Measurements from ENCODE around the gene OR10A6.

Gene OR10A6

GRCh38 chr11:7969756-7970646 lies 38.9 kb upstream of the OR10A6 start:
- no peaks in the 10 kb centered on the region for H3K9me3 ChIP-seq (ENCODE audit: severe bottlenecking)
- H3K27ac ChIP-seq (ENCODE audit: poor library complexity, severe bottlenecking): no peak overlapping the region
- no peak for ATAC-seq (ENCODE audit: low read depth)

GRCh38 chr11:7968686-7969085 lies 37.6 kb upstream of the OR10A6 start:
- no peaks in the 10 kb centered on the region for H3K27me3 ChIP-seq (ENCODE audit: insufficient read depth, poor library complexity, severe bottlenecking)

More at GRCh38 chr11:7969756-7970646, 38.9 kb upstream of the OR10A6 start:
- H3K4me1 ChIP-seq (ENCODE audit: insufficient read depth, poor library complexity, severe bottlenecking): peaks cover 8% of the 10 kb centered on the region
- no peak for DNase-seq (ENCODE audit: low spot score)
- H3K27me3 ChIP-seq (ENCODE audit: insufficient read depth, poor library complexity, severe bottlenecking): no peaks in the 10 kb centered on the region
- TF ChIP-seq, protein P1, sequence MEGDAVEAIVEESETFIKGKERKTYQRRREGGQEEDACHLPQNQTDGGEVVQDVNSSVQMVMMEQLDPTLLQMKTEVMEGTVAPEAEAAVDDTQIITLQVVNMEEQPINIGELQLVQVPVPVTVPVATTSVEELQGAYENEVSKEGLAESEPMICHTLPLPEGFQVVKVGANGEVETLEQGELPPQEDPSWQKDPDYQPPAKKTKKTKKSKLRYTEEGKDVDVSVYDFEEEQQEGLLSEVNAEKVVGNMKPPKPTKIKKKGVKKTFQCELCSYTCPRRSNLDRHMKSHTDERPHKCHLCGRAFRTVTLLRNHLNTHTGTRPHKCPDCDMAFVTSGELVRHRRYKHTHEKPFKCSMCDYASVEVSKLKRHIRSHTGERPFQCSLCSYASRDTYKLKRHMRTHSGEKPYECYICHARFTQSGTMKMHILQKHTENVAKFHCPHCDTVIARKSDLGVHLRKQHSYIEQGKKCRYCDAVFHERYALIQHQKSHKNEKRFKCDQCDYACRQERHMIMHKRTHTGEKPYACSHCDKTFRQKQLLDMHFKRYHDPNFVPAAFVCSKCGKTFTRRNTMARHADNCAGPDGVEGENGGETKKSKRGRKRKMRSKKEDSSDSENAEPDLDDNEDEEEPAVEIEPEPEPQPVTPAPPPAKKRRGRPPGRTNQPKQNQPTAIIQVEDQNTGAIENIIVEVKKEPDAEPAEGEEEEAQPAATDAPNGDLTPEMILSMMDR (IDR thresholded peaks at IDR 0.05; ENCODE audit: poor library complexity, severe bottlenecking): no peak
- H3K4me3 ChIP-seq (ENCODE audit: severe bottlenecking): no peak overlapping the region
- no peaks in the 10 kb centered on the region for H3K36me3 ChIP-seq (ENCODE audit: low read depth)

DNA sequence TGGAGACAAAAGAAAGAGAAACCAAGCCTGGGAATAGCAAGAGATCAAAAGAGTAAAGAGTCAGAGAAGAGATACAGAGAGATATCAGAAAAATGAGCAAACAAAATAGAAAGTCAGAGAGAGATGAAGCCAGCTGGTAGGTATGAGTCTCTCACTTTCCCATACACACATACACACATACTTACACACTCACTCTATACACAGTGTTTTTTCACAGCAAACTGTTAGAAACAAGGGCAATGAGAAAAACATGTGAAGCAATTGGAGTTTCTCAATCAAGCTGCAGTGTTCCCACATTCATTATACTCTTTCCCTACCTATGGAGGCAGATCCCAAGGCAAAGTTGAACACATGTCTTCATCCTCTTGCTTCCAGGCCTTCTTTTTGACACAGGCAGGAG lies 36.8 kb upstream of the OR10A6 start:
- no peak overlapping the region for H3K27ac ChIP-seq (ENCODE audit: poor library complexity, severe bottlenecking)
- no peaks in the 10 kb centered on the region for H3K27me3 ChIP-seq (ENCODE audit: insufficient read depth, poor library complexity, severe bottlenecking)
- H3K9me3 ChIP-seq (ENCODE audit: severe bottlenecking): no peaks in the 10 kb centered on the region
- H3K4me1 ChIP-seq (ENCODE audit: insufficient read depth, poor library complexity, severe bottlenecking): peaks cover 16% of the 10 kb centered on the region
- no peak for DNase-seq (ENCODE audit: low spot score)
- H3K4me3 ChIP-seq (ENCODE audit: severe bottlenecking): no peak overlapping the region
- TF ChIP-seq, protein P1 (IDR thresholded peaks at IDR 0.05; ENCODE audit: poor library complexity, severe bottlenecking): no peak
- no peaks in the 10 kb centered on the region for H3K36me3 ChIP-seq (ENCODE audit: low read depth)
- ATAC-seq (ENCODE audit: low read depth): no peak

More at GRCh38 chr11:7968686-7969085, 37.6 kb upstream of the OR10A6 start:
- DNase-seq (ENCODE audit: low spot score): no peak
- no peaks in the 10 kb centered on the region for H3K9me3 ChIP-seq (ENCODE audit: severe bottlenecking)
- ATAC-seq (ENCODE audit: low read depth): no peak
- H3K4me1 ChIP-seq (ENCODE audit: insufficient read depth, poor library complexity, severe bottlenecking): peaks cover 16% of the 10 kb centered on the region
- H3K4me3 ChIP-seq (ENCODE audit: severe bottlenecking): no peak overlapping the region
- TF ChIP-seq, protein P1 (IDR thresholded peaks at IDR 0.05; ENCODE audit: poor library complexity, severe bottlenecking): no peak
- no peak overlapping the region for H3K27ac ChIP-seq (ENCODE audit: poor library complexity, severe bottlenecking)
- H3K36me3 ChIP-seq (ENCODE audit: low read depth): no peaks in the 10 kb centered on the region

DNA sequence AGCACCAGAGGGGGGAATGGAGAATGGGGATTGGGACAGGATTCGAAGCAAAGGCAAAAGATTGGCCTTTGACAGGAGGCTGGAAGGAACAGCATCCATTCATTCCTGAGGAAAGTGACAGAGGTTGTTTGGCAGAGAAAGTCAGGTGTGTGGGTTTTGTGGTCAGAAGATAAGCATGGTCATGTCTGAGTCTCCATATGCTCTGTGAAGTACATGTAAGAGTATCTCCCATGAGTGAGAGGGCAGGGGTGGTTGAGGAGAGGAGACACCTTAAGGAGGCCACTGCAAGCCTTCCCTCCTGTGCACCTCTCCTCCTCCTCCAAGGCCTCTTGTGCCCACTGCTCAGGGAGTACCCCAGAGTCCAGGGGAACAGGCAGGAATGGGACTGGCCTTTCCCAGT lies 36.0 kb upstream of the OR10A6 start:
- Histone ChIP-seq H3K9me3 (ENCODE audit: severe bottlenecking) (no peaks in the 10 kb centered on the region), H3K27me3 (ENCODE audit: insufficient read depth, poor library complexity, severe bottlenecking) (no peaks in the 10 kb centered on the region), H3K4me3 (ENCODE audit: severe bottlenecking) (no peak overlapping the region), H3K36me3 (ENCODE audit: low read depth) (no peaks in the 10 kb centered on the region), H3K4me1 (ENCODE audit: insufficient read depth, poor library complexity, severe bottlenecking) (peaks cover 16% of the 10 kb centered on the region), H3K27ac (ENCODE audit: poor library complexity, severe bottlenecking) (no peak overlapping the region)
- no peak for ATAC-seq (ENCODE audit: low read depth)
- TF ChIP-seq, protein P1 (IDR thresholded peaks at IDR 0.05; ENCODE audit: poor library complexity, severe bottlenecking): no peak
- no peak for DNase-seq (ENCODE audit: low spot score)

DNA sequence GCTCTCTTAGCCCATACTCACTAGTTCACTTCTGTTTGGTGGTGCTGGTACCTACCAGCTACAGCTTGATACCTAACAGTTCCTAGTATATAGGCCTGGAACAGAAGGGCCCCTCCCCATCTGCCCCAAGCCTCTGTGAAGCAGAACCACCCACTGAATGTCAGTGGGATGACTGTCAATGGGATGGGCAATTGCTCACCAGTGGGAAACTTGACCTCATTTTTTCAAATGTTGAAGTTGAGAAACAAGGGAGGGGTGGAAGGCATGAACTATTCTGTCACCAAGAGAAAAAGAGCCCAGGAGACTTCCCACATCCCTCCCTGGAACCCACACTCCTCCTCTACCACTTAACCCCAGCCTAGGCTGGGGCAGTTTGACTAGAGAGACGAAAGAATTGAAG lies 34.3 kb upstream of the OR10A6 start, which contains the start of gene NLRP10:
Gene NLRP10, minus strand, starts transcription at position 62 of the 400 bp plus-strand sequence. CDS start 1,952 bp downstream, outside the sequence.
- H3K9me3 ChIP-seq (ENCODE audit: severe bottlenecking): no peaks in the 10 kb centered on the region
- H3K27me3 ChIP-seq (ENCODE audit: insufficient read depth, poor library complexity, severe bottlenecking): no peaks in the 10 kb centered on the region
- DNase-seq (ENCODE audit: low spot score) (no peak), ATAC-seq (ENCODE audit: low read depth) (peak; percentile 91)
- TF ChIP-seq, protein P1 (IDR thresholded peaks at IDR 0.05; ENCODE audit: poor library complexity, severe bottlenecking): no peak
- peaks cover 16% of the 10 kb centered on the region for H3K4me1 ChIP-seq (ENCODE audit: insufficient read depth, poor library complexity, severe bottlenecking)
- H3K36me3 ChIP-seq (ENCODE audit: low read depth): no peaks in the 10 kb centered on the region
- H3K27ac ChIP-seq (ENCODE audit: poor library complexity, severe bottlenecking): peak within 1 kb of the TSS; percentile 65
- no peak within 1 kb of the TSS for H3K4me3 ChIP-seq (ENCODE audit: severe bottlenecking)

Measured in RWPE2 (cell line).